Gastrocnemius medialis (tissue), 4 donors: ENCODE measurements around the gene ASTN1. TPM values are rescaled to one million over a fixed set of nuclear protein-coding genes. Genes with fewer than 3 reads are reported as not detected.

ENCODE experiments used
- ATAC-seq, 2 donors: fragments of 150-250 bp; one replicate each; pipeline ENCODE4 v1.9.1; 2016
- DNase-seq, 2 donors: peaks; one replicate each; pipeline ENCODE4 v3.0.0-alpha.2; 2019
- H3K27ac ChIP-seq, 4 donors: fragments of 200-600 bp; sonication (generic); 1 replicate in 1 of 4; 2 replicates in 3 of 4; pipeline ENCODE4 v1.5.1; 2016 to 2018; ENCODE audit warnings: mild to moderate bottlenecking in 2 of 4, moderate library complexity in 1 of 4
- H3K27me3 ChIP-seq, 3 donors: fragments of 200-600 bp; sonication (generic) in 2 of 3; 1 replicate in 1 of 3; 2 replicates in 2 of 3; pipeline versions ENCODE4 v1.5.1 to v1.6.0; 2016 to 2019; ENCODE audit warnings: mild to moderate bottlenecking in 1 of 3, moderate library complexity in 1 of 3
- H3K36me3 ChIP-seq, 2 donors: fragments of 200-600 bp; sonication (generic) in 1 of 2; one replicate each; pipeline ENCODE4 v1.5.1; 2017 to 2018
- H3K4me1 ChIP-seq, 2 donors: fragments of 200-600 bp; sonication (generic) in 1 of 2; one replicate each; pipeline ENCODE4 v1.5.1; 2016 to 2017; ENCODE audit warnings: mild to moderate bottlenecking in 2 of 2
- H3K4me3 ChIP-seq, 4 donors: fragments of 200-600 bp; sonication (generic) in 3 of 4; 1 replicate in 1 of 4; 2 replicates in 3 of 4; pipeline ENCODE4 v1.5.1; 2016 to 2019; ENCODE audit warnings: mild to moderate bottlenecking in 2 of 4
- H3K9me3 ChIP-seq, 3 donors: fragments of 200-600 bp; sonication (generic) in 2 of 3; 1 replicate in 1 of 3; 2 replicates in 2 of 3; pipeline ENCODE4 v1.5.1; 2016 to 2019
- POLR2A ChIP-seq, 2 donors: fragments of 450-650 bp; IDR thresholded peaks; one replicate each; pipeline ENCODE4 v1.6.1; 2017; ENCODE audit warnings: antibody characterized with exemption in 2 of 2, mild to moderate bottlenecking in 2 of 2, moderate library complexity in 2 of 2
- in situ Hi-C, 4 donors: fragments of 200-750 bp; cut with MboI; loops; one replicate each; pipeline versions ENCODE4 v1.15.0 to v1.8.0; 2017; ENCODE audit warnings: low sequenced_read_pairs in 4 of 4
- intact Hi-C: fragments of 100-400 bp; cut with DNase I; formaldehyde crosslinking; loops from one replicate; pipeline ENCODE4 v1.15.1; 2023; ENCODE audit warnings: low total_unique reads
- total RNA-seq, 4 donors: library from RNA; depleted of rRNA; stranded (reverse); fragments of >200 nt; gene quantifications; one replicate each; pipeline versions ENCODE4 v1.1.0 to v1.2.3, GENCODE V29; 2016
- TF ChIP-seq, protein P1 (sequence below), 5 experiments: fragments of 450-650 bp in 3 of 5; fragments of 200-600 bp in 2 of 5; sonication (generic) in 2 of 5; IDR thresholded peaks in 4 of 5; conservative IDR thresholded peaks in 1 of 5; 1 replicate in 4 of 5; 2 replicates in 1 of 5; pipeline ENCODE4 v1.5.1; 2016 to 2019; ENCODE audit warnings: antibody characterized with exemption in 5 of 5, mild to moderate bottlenecking in 3 of 5, moderate library complexity in 3 of 5

The ASTN1 gene
- total RNA-seq, 4 donors from 2014 or later, result 0.09 to 0.10 TPM; not detected in 2

DNA sequence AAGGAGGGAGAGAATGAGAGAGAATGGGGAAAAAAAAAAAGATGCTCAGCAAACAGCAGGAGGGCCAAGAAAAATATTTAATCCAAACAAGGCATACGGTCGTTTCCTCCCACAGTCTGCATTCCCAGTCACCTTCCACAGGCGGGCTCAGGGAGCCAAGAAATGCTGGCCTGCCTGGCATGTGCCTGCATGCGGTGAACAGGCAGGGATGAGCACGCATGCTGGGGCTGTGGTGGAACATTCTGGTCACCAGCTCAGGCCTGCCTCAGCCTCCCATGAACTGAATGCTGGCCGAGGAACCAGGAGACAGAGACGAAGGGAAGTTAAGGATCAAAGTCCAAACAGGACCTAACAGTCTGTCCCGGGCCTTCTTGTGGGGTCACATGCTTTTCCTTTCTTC is 335.3 kb downstream of the ASTN1 start:
- in situ Hi-C loops, result loop anchor here in 1 of 4 donors (25.0 kb wide), 1 partner anchor 442 kb away; no protein-coding TSS in a partner anchor
- H3K27ac ChIP-seq, result no peak overlapping the region
- no peaks in the 10 kb centered on the region for H3K9me3 ChIP-seq
- no peaks in the 10 kb centered on the region for H3K36me3 ChIP-seq
- H3K4me3 ChIP-seq, result no peak overlapping the region
- no peak for TF ChIP-seq POLR2A (IDR thresholded peaks at IDR 0.05)
- TF ChIP-seq, protein P1, sequence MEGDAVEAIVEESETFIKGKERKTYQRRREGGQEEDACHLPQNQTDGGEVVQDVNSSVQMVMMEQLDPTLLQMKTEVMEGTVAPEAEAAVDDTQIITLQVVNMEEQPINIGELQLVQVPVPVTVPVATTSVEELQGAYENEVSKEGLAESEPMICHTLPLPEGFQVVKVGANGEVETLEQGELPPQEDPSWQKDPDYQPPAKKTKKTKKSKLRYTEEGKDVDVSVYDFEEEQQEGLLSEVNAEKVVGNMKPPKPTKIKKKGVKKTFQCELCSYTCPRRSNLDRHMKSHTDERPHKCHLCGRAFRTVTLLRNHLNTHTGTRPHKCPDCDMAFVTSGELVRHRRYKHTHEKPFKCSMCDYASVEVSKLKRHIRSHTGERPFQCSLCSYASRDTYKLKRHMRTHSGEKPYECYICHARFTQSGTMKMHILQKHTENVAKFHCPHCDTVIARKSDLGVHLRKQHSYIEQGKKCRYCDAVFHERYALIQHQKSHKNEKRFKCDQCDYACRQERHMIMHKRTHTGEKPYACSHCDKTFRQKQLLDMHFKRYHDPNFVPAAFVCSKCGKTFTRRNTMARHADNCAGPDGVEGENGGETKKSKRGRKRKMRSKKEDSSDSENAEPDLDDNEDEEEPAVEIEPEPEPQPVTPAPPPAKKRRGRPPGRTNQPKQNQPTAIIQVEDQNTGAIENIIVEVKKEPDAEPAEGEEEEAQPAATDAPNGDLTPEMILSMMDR (IDR thresholded peaks at IDR 0.05 in 4 of 5, conservative IDR thresholded peaks at IDR 0.05 in 1 of 5), result no peak
- H3K27me3 ChIP-seq, result no peaks in the 10 kb centered on the region
- DNase-seq (no peak), ATAC-seq (no peak)
- H3K4me1 ChIP-seq, result no peaks in the 10 kb centered on the region
- intact Hi-C loops, result no loop called here

- intact Hi-C loops, result no loop called here
- Histone ChIP-seq H3K9me3 (no peaks in the 10 kb centered on the region), H3K4me1 (no peaks in the 10 kb centered on the region), H3K27ac (no peak overlapping the region), H3K36me3 (no peaks in the 10 kb centered on the region), H3K27me3 (no peaks in the 10 kb centered on the region), H3K4me3 (no peak overlapping the region)
- in situ Hi-C loops, result loop anchor here in 1 of 4 donors (25.0 kb wide), 1 partner anchor 439 kb away; no protein-coding TSS in a partner anchor
- TF ChIP-seq POLR2A (IDR thresholded peaks at IDR 0.05), result no peak
- TF ChIP-seq, protein P1 (IDR thresholded peaks at IDR 0.05 in 4 of 5, conservative IDR thresholded peaks at IDR 0.05 in 1 of 5), result no peak
- ATAC-seq (no peak), DNase-seq (no peak)
These were observed 338.2 kb downstream of the ASTN1 start for GRCh38 chr1:176826265-176826664.

GRCh38 chr1:176820391-176821031 is 344.0 kb downstream of the ASTN1 start:
- intact Hi-C loops (no loop called here), in situ Hi-C loops (no loop called here)
- Histone ChIP-seq H3K4me1 (no peaks in the 10 kb centered on the region), H3K27ac (no peak overlapping the region), H3K4me3 (no peak overlapping the region), H3K9me3 (no peaks in the 10 kb centered on the region), H3K36me3 (no peaks in the 10 kb centered on the region), H3K27me3 (no peaks in the 10 kb centered on the region)
- DNase-seq, result no peak
- no peak for TF ChIP-seq POLR2A (IDR thresholded peaks at IDR 0.05)
- TF ChIP-seq, protein P1 (IDR thresholded peaks at IDR 0.05 in 4 of 5, conservative IDR thresholded peaks at IDR 0.05 in 1 of 5), result no peak
- ATAC-seq, result peak in 1 of 2 donors; percentile 23

DNA sequence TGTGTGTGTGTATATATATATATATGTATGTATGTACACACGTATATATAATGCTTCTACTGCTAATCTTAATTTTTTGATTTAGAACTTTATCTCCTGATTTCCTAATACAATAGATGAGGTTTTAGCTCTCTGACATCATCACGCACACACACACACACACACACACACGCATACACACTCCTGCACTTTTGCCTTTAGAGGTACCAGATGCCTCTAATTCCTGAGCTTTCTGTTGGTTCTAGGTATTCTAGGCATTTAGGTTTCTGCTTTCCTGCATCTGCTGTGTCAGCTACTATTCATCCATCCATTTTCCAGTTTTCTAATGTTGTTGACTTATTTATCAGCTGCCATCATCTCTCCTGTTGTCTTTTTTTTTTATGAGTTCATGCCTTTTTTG is 348.3 kb downstream of the ASTN1 start:
- no peaks in the 10 kb centered on the region for H3K9me3 ChIP-seq
- no peak for TF ChIP-seq POLR2A (IDR thresholded peaks at IDR 0.05)
- TF ChIP-seq, protein P1 (IDR thresholded peaks at IDR 0.05 in 4 of 5, conservative IDR thresholded peaks at IDR 0.05 in 1 of 5), result no peak
- ATAC-seq, result no peak
- H3K4me3 ChIP-seq, result no peak overlapping the region
- in situ Hi-C loops (no loop called here), intact Hi-C loops (no loop called here)
- no peak overlapping the region for H3K27ac ChIP-seq
- no peaks in the 10 kb centered on the region for H3K4me1 ChIP-seq
- DNase-seq, result no peak
- H3K36me3 ChIP-seq, result no peaks in the 10 kb centered on the region
- H3K27me3 ChIP-seq, result no peaks in the 10 kb centered on the region

- no peaks in the 10 kb centered on the region for H3K36me3 ChIP-seq
- no peak overlapping the region for H3K27ac ChIP-seq
- H3K4me3 ChIP-seq, result no peak overlapping the region
- no peaks in the 10 kb centered on the region for H3K9me3 ChIP-seq
- intact Hi-C loops (no loop called here), in situ Hi-C loops (no loop called here)
- H3K4me1 ChIP-seq, result no peaks in the 10 kb centered on the region
- DNase-seq (no peak), ATAC-seq (no peak)
- TF ChIP-seq, protein P1 (IDR thresholded peaks at IDR 0.05 in 4 of 5, conservative IDR thresholded peaks at IDR 0.05 in 1 of 5), result no peak
- TF ChIP-seq POLR2A (IDR thresholded peaks at IDR 0.05), result no peak
- H3K27me3 ChIP-seq, result no peaks in the 10 kb centered on the region
These were observed 348.9 kb downstream of the ASTN1 start for GRCh38 chr1:176815621-176816020.
